ENCODE data around the gene ZNF148.

The ZNF148 gene

GRCh38 chr3:125386811-125387210, 11.7 kb upstream of the ZNF148 start:
- no peak for DNase-seq (ENCODE audit: low spot score)
- in situ Hi-C loops (cut with MboI; ENCODE audit: low sequenced_read_pairs, unreplicated experiment) = no loop called here

GRCh38 chr3:125383744-125384143, 8.6 kb upstream of the ZNF148 start:
- TF ChIP-seq CTCF (IDR thresholded peaks at IDR 0.05; ENCODE audit: borderline replicate concordance, control extremely low read depth, extremely low read depth, insufficient read depth, missing control alignments) = no peak
- DNase-seq (ENCODE audit: low spot score) = no peak
- in situ Hi-C loops (cut with MboI; ENCODE audit: low sequenced_read_pairs, unreplicated experiment) = loop anchor here (5.0 kb wide), 1 partner anchor 446 kb away; no protein-coding TSS in a partner anchor

More at GRCh38 chr3:125386811-125387210, 11.7 kb upstream of the ZNF148 start:
- no peak for TF ChIP-seq CTCF (IDR thresholded peaks at IDR 0.05; ENCODE audit: borderline replicate concordance, control extremely low read depth, extremely low read depth, insufficient read depth, missing control alignments)

GRCh38 chr3:125382298-125382697, 7.2 kb upstream of the ZNF148 start:
- DNase-seq (ENCODE audit: low spot score) = no peak
- TF ChIP-seq CTCF (IDR thresholded peaks at IDR 0.05; ENCODE audit: borderline replicate concordance, control extremely low read depth, extremely low read depth, insufficient read depth, missing control alignments) = no peak
- in situ Hi-C loops (cut with MboI; ENCODE audit: low sequenced_read_pairs, unreplicated experiment) = loop anchor here (5.0 kb wide), 1 partner anchor 445 kb away; no protein-coding TSS in a partner anchor

GRCh38 chr3:125381743-125382142, 6.6 kb upstream of the ZNF148 start:
- TF ChIP-seq CTCF (IDR thresholded peaks at IDR 0.05; ENCODE audit: borderline replicate concordance, control extremely low read depth, extremely low read depth, insufficient read depth, missing control alignments) = no peak
- in situ Hi-C loops (cut with MboI; ENCODE audit: low sequenced_read_pairs, unreplicated experiment) = loop anchor here (5.0 kb wide), 1 partner anchor 444 kb away; no protein-coding TSS in a partner anchor
- DNase-seq (ENCODE audit: low spot score) = no peak

- DNase-seq (ENCODE audit: low spot score) = no peak
- no peak for TF ChIP-seq CTCF (IDR thresholded peaks at IDR 0.05; ENCODE audit: borderline replicate concordance, control extremely low read depth, extremely low read depth, insufficient read depth, missing control alignments)
- in situ Hi-C loops (cut with MboI; ENCODE audit: low sequenced_read_pairs, unreplicated experiment) = loop anchor here (5.0 kb wide), 1 partner anchor 444 kb away; no protein-coding TSS in a partner anchor
Measured at GRCh38 chr3:125381314-125381713, 6.2 kb upstream of the ZNF148 start.

- in situ Hi-C loops (cut with MboI; ENCODE audit: low sequenced_read_pairs, unreplicated experiment) = no loop called here
- no peak for TF ChIP-seq CTCF (IDR thresholded peaks at IDR 0.05; ENCODE audit: borderline replicate concordance, control extremely low read depth, extremely low read depth, insufficient read depth, missing control alignments)
- no peak for DNase-seq (ENCODE audit: low spot score)
Measured at GRCh38 chr3:125379483-125379882, 4.4 kb upstream of the ZNF148 start.

All from GM13976 (cell line).